ENCODE data around the gene NRIP2.

NRIP2 gene

GRCh38 chr12:2836574-2836973 is 1.7 kb upstream of the NRIP2 start:
- no peaks in the 10 kb centered on the region for H3K27me3 ChIP-seq (ENCODE audit: insufficient read depth, low read length)
- H3K23ac ChIP-seq (ENCODE audit: low read length), result no peak overlapping the region
- H3K4me2 ChIP-seq (ENCODE audit: low read length), result no peak overlapping the region
- no peak overlapping the region for H2BK12ac ChIP-seq (ENCODE audit: low read length)
- no peak overlapping the region for H2AK5ac ChIP-seq (ENCODE audit: low read length)
- H2AFZ ChIP-seq (ENCODE audit: insufficient read depth, low read length, poor library complexity), result no peak overlapping the region
- H3K4me3 ChIP-seq (ENCODE audit: low read depth, low read length), result no peak overlapping the region
- no peaks in the 10 kb centered on the region for H3K79me2 ChIP-seq (ENCODE audit: control insufficient read depth, insufficient read depth, low read length, poor library complexity)
- DNase-seq, result no peak
- no peaks in the 10 kb centered on the region for H3K4me1 ChIP-seq (ENCODE audit: control insufficient read depth in 1 of 2, insufficient read depth in 2 of 2, low read length in 2 of 2)
- H3K9ac ChIP-seq (ENCODE audit: low read length), result no peak overlapping the region
- H3K79me1 ChIP-seq (ENCODE audit: low read length), result no peaks in the 10 kb centered on the region
- H4K12ac ChIP-seq (ENCODE audit: low read depth, low read length), result no peak overlapping the region
- peaks cover 2% of the 10 kb centered on the region in 2 experiments for H3K36me3 ChIP-seq (ENCODE audit: control insufficient read depth in 1 of 2, insufficient read depth in 2 of 2, low read length in 2 of 2)
- H2BK5ac ChIP-seq (ENCODE audit: low read depth, low read length, poor library complexity), result no peak overlapping the region
- no peak overlapping the region for H3K18ac ChIP-seq (ENCODE audit: low read length)
- no peaks in the 10 kb centered on the region for H3K9me3 ChIP-seq (ENCODE audit: insufficient read depth, low read depth, low read length)
- H3K4ac ChIP-seq (ENCODE audit: low read depth, low read length), result no peak overlapping the region
- no peak overlapping the region for H4K91ac ChIP-seq (ENCODE audit: low read depth, low read length)
- no peak overlapping the region for H2BK120ac ChIP-seq (ENCODE audit: insufficient read depth, low read length, poor library complexity)
- WGBS (ENCODE audit: extremely low coverage, insufficient coverage, insufficient read length), result no CpG with 5 or more reads among the region's 8 CpGs
- H3K27ac ChIP-seq (ENCODE audit: low read depth, low read length), result no peak overlapping the region
- no peak overlapping the region for H3K14ac ChIP-seq (ENCODE audit: low read length)
- H4K8ac ChIP-seq (ENCODE audit: low read depth, low read length), result no peak overlapping the region

GRCh38 chr12:2835691-2836403 is 1.0 kb upstream of the NRIP2 start:
- Histone ChIP-seq H3K4me3 (ENCODE audit: low read depth, low read length) (no peak overlapping the region), H3K4me2 (ENCODE audit: low read length) (no peak overlapping the region), H4K8ac (ENCODE audit: low read depth, low read length) (no peak overlapping the region), H3K9ac (ENCODE audit: low read length) (no peak overlapping the region), H3K4me1 (ENCODE audit: control insufficient read depth in 1 of 2, insufficient read depth in 2 of 2, low read length in 2 of 2) (no peaks in the 10 kb centered on the region), H3K18ac (ENCODE audit: low read length) (no peak overlapping the region), H2AFZ (ENCODE audit: insufficient read depth, low read length, poor library complexity) (no peak overlapping the region), H2BK5ac (ENCODE audit: low read depth, low read length, poor library complexity) (no peak overlapping the region), H2BK120ac (ENCODE audit: insufficient read depth, low read length, poor library complexity) (no peak overlapping the region), H4K91ac (ENCODE audit: low read depth, low read length) (no peak overlapping the region), H2AK5ac (ENCODE audit: low read length) (no peak overlapping the region), H3K9me3 (ENCODE audit: insufficient read depth, low read depth, low read length) (no peaks in the 10 kb centered on the region), H3K79me2 (ENCODE audit: control insufficient read depth, insufficient read depth, low read length, poor library complexity) (no peaks in the 10 kb centered on the region), H3K79me1 (ENCODE audit: low read length) (no peaks in the 10 kb centered on the region), H3K27ac (ENCODE audit: low read depth, low read length) (no peak overlapping the region), H3K14ac (ENCODE audit: low read length) (no peak overlapping the region), H4K12ac (ENCODE audit: low read depth, low read length) (no peak overlapping the region), H3K4ac (ENCODE audit: low read depth, low read length) (no peak overlapping the region), H3K27me3 (ENCODE audit: insufficient read depth, low read length) (no peaks in the 10 kb centered on the region), H3K23ac (ENCODE audit: low read length) (no peak overlapping the region), H2BK12ac (ENCODE audit: low read length) (no peak overlapping the region), H3K36me3 (ENCODE audit: control insufficient read depth in 1 of 2, insufficient read depth in 2 of 2, low read length in 2 of 2) (peaks cover 2% of the 10 kb centered on the region in 2 experiments)
- no peak for DNase-seq
- no CpG with 5 or more reads among the region's 4 CpGs for WGBS (ENCODE audit: extremely low coverage, insufficient coverage, insufficient read length)

- Histone ChIP-seq H3K9ac (ENCODE audit: low read length) (no peak overlapping the region), H3K4me2 (ENCODE audit: low read length) (no peak overlapping the region), H2BK5ac (ENCODE audit: low read depth, low read length, poor library complexity) (no peak overlapping the region), H2BK12ac (ENCODE audit: low read length) (no peak overlapping the region), H3K14ac (ENCODE audit: low read length) (no peak overlapping the region), H3K27ac (ENCODE audit: low read depth, low read length) (no peak overlapping the region), H3K23ac (ENCODE audit: low read length) (no peak overlapping the region), H3K4me3 (ENCODE audit: low read depth, low read length) (no peak overlapping the region), H3K4me1 (ENCODE audit: control insufficient read depth in 1 of 2, insufficient read depth in 2 of 2, low read length in 2 of 2) (no peaks in the 10 kb centered on the region), H2AK5ac (ENCODE audit: low read length) (no peak overlapping the region), H3K27me3 (ENCODE audit: insufficient read depth, low read length) (no peaks in the 10 kb centered on the region), H4K91ac (ENCODE audit: low read depth, low read length) (no peak overlapping the region), H3K36me3 (ENCODE audit: control insufficient read depth in 1 of 2, insufficient read depth in 2 of 2, low read length in 2 of 2) (peaks cover 2 to 6% of the 10 kb centered on the region in 2 experiments), H3K79me1 (ENCODE audit: low read length) (no peaks in the 10 kb centered on the region), H3K9me3 (ENCODE audit: insufficient read depth, low read depth, low read length) (no peaks in the 10 kb centered on the region), H2BK120ac (ENCODE audit: insufficient read depth, low read length, poor library complexity) (no peak overlapping the region), H3K18ac (ENCODE audit: low read length) (no peak overlapping the region), H2AFZ (ENCODE audit: insufficient read depth, low read length, poor library complexity) (no peak overlapping the region), H3K79me2 (ENCODE audit: control insufficient read depth, insufficient read depth, low read length, poor library complexity) (no peaks in the 10 kb centered on the region), H3K4ac (ENCODE audit: low read depth, low read length) (no peak overlapping the region), H4K12ac (ENCODE audit: low read depth, low read length) (no peak overlapping the region), H4K8ac (ENCODE audit: low read depth, low read length) (no peak overlapping the region)
- no peak for DNase-seq
- no CpG with 5 or more reads among the region's 9 CpGs for WGBS (ENCODE audit: extremely low coverage, insufficient coverage, insufficient read length)
Observed at GRCh38 chr12:2833810-2834209, 1.0 kb downstream of the NRIP2 start.

- no CpG with 5 or more reads among the region's 5 CpGs for WGBS (ENCODE audit: extremely low coverage, insufficient coverage, insufficient read length)
- Histone ChIP-seq H2BK120ac (ENCODE audit: insufficient read depth, low read length, poor library complexity) (no peak overlapping the region), H3K14ac (ENCODE audit: low read length) (no peak overlapping the region), H3K36me3 (ENCODE audit: control insufficient read depth in 1 of 2, insufficient read depth in 2 of 2, low read length in 2 of 2) (peaks cover 3 to 7% of the 10 kb centered on the region in 2 experiments), H2BK5ac (ENCODE audit: low read depth, low read length, poor library complexity) (no peak overlapping the region), H3K4me1 (ENCODE audit: control insufficient read depth in 1 of 2, insufficient read depth in 2 of 2, low read length in 2 of 2) (no peaks in the 10 kb centered on the region), H3K79me1 (ENCODE audit: low read length) (no peaks in the 10 kb centered on the region), H3K4ac (ENCODE audit: low read depth, low read length) (no peak overlapping the region), H3K18ac (ENCODE audit: low read length) (no peak overlapping the region), H3K9me3 (ENCODE audit: insufficient read depth, low read depth, low read length) (no peaks in the 10 kb centered on the region), H3K79me2 (ENCODE audit: control insufficient read depth, insufficient read depth, low read length, poor library complexity) (no peaks in the 10 kb centered on the region), H3K23ac (ENCODE audit: low read length) (no peak overlapping the region), H4K8ac (ENCODE audit: low read depth, low read length) (no peak overlapping the region), H3K4me3 (ENCODE audit: low read depth, low read length) (no peak overlapping the region), H3K27ac (ENCODE audit: low read depth, low read length) (no peak overlapping the region), H2AFZ (ENCODE audit: insufficient read depth, low read length, poor library complexity) (no peak overlapping the region), H3K27me3 (ENCODE audit: insufficient read depth, low read length) (no peaks in the 10 kb centered on the region), H2BK12ac (ENCODE audit: low read length) (no peak overlapping the region), H3K9ac (ENCODE audit: low read length) (no peak overlapping the region), H4K12ac (ENCODE audit: low read depth, low read length) (no peak overlapping the region), H2AK5ac (ENCODE audit: low read length) (no peak overlapping the region), H4K91ac (ENCODE audit: low read depth, low read length) (no peak overlapping the region), H3K4me2 (ENCODE audit: low read length) (no peak overlapping the region)
- DNase-seq, result no peak
Observed at GRCh38 chr12:2833327-2833726, 1.5 kb downstream of the NRIP2 start.
